ES-I3 (cell line): ENCODE results near the gene NET1.
"Not testable (repeated sequence)": the region's sequence is repeated elsewhere in the genome, so short reads cannot be mapped to it uniquely, and the experiment has no call there.

Source experiments
- H3K36me3 ChIP-seq: 2 replicates; pipeline ENCODE4 v1.6.1; 2013; ENCODE audit warnings: mild to moderate bottlenecking, low read length, control low read depth, moderate library complexity; ENCODE audit not compliant: insufficient read depth
- H3K4me1 ChIP-seq: 2 replicates; pipeline ENCODE4 v1.6.1; 2013; ENCODE audit warnings: mild to moderate bottlenecking, control low read depth, low read length; ENCODE audit not compliant: insufficient read depth
- H3K9ac ChIP-seq: 2 replicates; pipeline ENCODE4 v1.6.1; 2013; ENCODE audit warnings: low read depth, mild to moderate bottlenecking, low read length, moderate library complexity
- H3K9me3 ChIP-seq: 2 replicates; pipeline ENCODE4 v1.6.1; 2013; ENCODE audit warnings: mild to moderate bottlenecking, low read length, moderate library complexity; ENCODE audit not compliant: control insufficient read depth, insufficient read depth

NET1 gene

GRCh38 chr10:5470062-5470751 lies 57.9 kb downstream of the NET1 start:
- no peak overlapping the region for H3K9ac ChIP-seq
- H3K36me3 ChIP-seq: no peaks in the 10 kb centered on the region
- peaks cover 20% of the 10 kb centered on the region; the same call in 1 of the 2 replicates for H3K9me3 ChIP-seq
- peaks cover 14% of the 10 kb centered on the region for H3K4me1 ChIP-seq

GRCh38 chr10:5474642-5475041 lies 62.3 kb downstream of the NET1 start:
- peaks cover 22% of the 10 kb centered on the region for H3K4me1 ChIP-seq
- H3K9ac ChIP-seq, H3K36me3 ChIP-seq, H3K9me3 ChIP-seq: not testable (repeated sequence)

- not testable (repeated sequence) for H3K36me3 ChIP-seq, H3K9ac ChIP-seq, H3K9me3 ChIP-seq
- peaks cover 22% of the 10 kb centered on the region for H3K4me1 ChIP-seq
Observed at GRCh38 chr10:5475088-5475487, 62.7 kb downstream of the NET1 start.

- H3K4me1 ChIP-seq: peaks cover 22% of the 10 kb centered on the region
- H3K9me3 ChIP-seq, H3K9ac ChIP-seq, H3K36me3 ChIP-seq: not testable (repeated sequence)
Observed at GRCh38 chr10:5475974-5476807, 63.8 kb downstream of the NET1 start.

GRCh38 chr10:5476918-5477525 lies 64.7 kb downstream of the NET1 start:
- peak overlapping the region; percentile 19; the same call in 1 of the 2 replicates for H3K9ac ChIP-seq
- peaks cover 1% of the 10 kb centered on the region; the same call in 1 of the 2 replicates for H3K9me3 ChIP-seq
- H3K36me3 ChIP-seq: no peaks in the 10 kb centered on the region
- peaks cover 22% of the 10 kb centered on the region for H3K4me1 ChIP-seq

GRCh38 chr10:5477948-5478693 lies 65.8 kb downstream of the NET1 start:
- Histone ChIP-seq H3K9ac (no peak overlapping the region), H3K36me3 (no peaks in the 10 kb centered on the region), H3K9me3 (no peaks in the 10 kb centered on the region), H3K4me1 (peaks cover 22% of the 10 kb centered on the region)

GRCh38 chr10:5478694-5479305 lies 66.4 kb downstream of the NET1 start:
- Histone ChIP-seq H3K9ac (no peak overlapping the region), H3K4me1 (peaks cover 22% of the 10 kb centered on the region), H3K36me3 (no peaks in the 10 kb centered on the region), H3K9me3 (no peaks in the 10 kb centered on the region)

- Histone ChIP-seq H3K4me1 (peaks cover 22% of the 10 kb centered on the region), H3K9ac (no peak overlapping the region), H3K36me3 (no peaks in the 10 kb centered on the region), H3K9me3 (no peaks in the 10 kb centered on the region)
Observed at GRCh38 chr10:5479481-5480161, 67.3 kb downstream of the NET1 start.

- Histone ChIP-seq H3K9me3 (no peaks in the 10 kb centered on the region), H3K4me1 (peaks cover 22% of the 10 kb centered on the region), H3K36me3 (no peaks in the 10 kb centered on the region), H3K9ac (no peak overlapping the region)
Observed at GRCh38 chr10:5480162-5480941, 68.0 kb downstream of the NET1 start.

GRCh38 chr10:5481121-5481520 lies 68.8 kb downstream of the NET1 start:
- peaks cover 15% of the 10 kb centered on the region for H3K4me1 ChIP-seq
- H3K9me3 ChIP-seq: no peaks in the 10 kb centered on the region
- no peak overlapping the region for H3K9ac ChIP-seq
- H3K36me3 ChIP-seq: no peaks in the 10 kb centered on the region

- Histone ChIP-seq H3K9ac (no peak overlapping the region), H3K36me3 (no peaks in the 10 kb centered on the region), H3K9me3 (no peaks in the 10 kb centered on the region), H3K4me1 (peaks cover 19% of the 10 kb centered on the region)
Observed at GRCh38 chr10:5482016-5482415, 69.7 kb downstream of the NET1 start.

GRCh38 chr10:5484205-5484604 lies 71.8 kb downstream of the NET1 start:
- H3K9me3 ChIP-seq: no peaks in the 10 kb centered on the region
- H3K4me1 ChIP-seq: peaks cover 23% of the 10 kb centered on the region
- H3K9ac ChIP-seq: no peak overlapping the region
- no peaks in the 10 kb centered on the region for H3K36me3 ChIP-seq

- Histone ChIP-seq H3K9me3 (no peaks in the 10 kb centered on the region), H3K4me1 (peaks cover 23% of the 10 kb centered on the region), H3K36me3 (no peaks in the 10 kb centered on the region), H3K9ac (no peak overlapping the region)
Observed at GRCh38 chr10:5485290-5485689, 72.9 kb downstream of the NET1 start.
